ENCODE data around the gene EGFL6.
"Not testable (repeated sequence)": the region's sequence is repeated elsewhere in the genome, so short reads cannot be mapped to it uniquely, and the experiment has no call there.

EGFL6 gene

DNA sequence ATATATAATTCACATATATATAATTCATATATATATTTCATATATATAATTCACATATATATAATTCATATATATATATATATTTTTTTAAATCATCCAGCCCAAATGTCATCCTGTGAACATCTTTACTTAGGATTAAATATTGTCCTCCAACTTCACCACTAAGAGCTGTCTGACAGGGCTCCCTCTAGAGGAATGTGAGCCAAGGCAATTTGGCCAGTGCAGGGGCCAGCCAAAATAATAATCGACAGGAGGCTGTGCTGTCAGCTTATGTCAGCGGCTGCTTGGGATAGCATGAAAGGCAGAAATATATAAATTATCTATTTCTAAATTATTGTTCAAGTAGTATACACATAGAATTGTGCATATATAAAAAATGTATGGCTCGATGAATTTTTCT lies 29.5 kb downstream of the EGFL6 start:
- no peak for DNase-seq

DNA sequence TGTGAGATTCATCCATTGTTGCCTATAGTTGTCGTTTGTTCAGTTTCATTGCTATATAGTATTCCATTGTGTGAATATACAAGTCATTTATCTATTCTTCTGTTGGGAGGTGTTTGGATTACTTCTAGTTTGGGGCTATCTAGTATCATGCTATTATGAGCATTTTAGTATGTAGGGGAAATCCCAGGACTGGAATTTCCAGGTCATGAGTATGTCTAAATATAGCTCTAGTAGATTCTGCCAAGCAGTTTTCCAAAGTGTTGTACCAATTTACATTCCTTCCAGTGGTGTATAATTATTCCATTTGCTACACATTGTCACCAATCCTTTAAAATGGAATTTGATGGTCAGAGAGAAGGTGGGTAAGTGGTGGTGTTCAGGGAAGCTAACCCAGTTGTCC lies 30.1 kb downstream of the EGFL6 start:
- no peak for DNase-seq

DNA sequence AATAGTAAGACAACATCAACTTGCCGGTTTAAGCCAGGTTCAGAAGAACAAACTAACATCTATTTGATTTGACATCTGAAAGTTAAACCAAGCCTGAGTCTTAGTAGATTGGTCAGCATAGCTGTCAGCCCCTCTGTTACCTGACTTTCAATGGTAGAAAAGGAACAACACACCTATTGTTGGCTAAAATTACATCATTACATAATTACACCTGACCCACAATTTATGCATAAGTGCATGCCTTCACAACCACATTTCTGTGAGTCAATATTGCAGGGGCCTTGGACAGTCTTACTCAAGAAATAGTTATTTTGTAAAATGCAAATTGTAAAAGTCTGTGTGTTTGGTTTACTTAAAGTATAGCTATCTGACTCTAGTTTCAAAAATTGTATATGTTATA lies 36.2 kb downstream of the EGFL6 start:
- DNase-seq, result no peak

DNA sequence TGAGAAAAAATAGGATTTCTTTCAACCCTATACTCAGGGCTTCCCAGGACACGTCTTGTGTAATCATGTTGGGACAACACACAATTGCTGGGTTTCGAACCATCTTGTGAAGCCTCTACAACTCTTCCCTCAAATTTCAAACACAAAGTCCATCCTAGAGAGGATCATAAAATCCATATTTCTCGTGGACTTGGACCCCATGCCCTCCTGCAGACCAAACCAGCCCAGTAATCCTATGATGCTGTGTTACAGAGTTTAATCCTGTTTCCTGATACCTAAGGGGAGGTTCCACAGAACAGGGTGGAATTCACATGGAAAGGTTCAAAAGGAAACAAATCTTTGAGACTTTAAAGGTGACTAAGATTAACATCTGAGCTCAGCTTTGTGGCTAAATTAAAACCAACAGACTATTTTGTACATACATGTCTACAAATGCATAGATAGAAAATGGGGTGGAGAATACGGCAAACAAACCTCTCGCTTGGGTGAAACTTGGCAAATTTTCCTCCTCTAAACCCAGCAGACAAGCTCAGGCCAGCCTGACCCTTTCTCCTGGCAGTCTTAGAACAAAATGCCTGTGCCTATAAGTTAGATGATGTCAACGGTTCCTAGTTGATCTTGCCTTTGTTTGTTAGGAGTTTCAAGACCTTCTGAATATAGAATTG lies 38.1 kb downstream of the EGFL6 start:
- DNase-seq, result no peak

DNA sequence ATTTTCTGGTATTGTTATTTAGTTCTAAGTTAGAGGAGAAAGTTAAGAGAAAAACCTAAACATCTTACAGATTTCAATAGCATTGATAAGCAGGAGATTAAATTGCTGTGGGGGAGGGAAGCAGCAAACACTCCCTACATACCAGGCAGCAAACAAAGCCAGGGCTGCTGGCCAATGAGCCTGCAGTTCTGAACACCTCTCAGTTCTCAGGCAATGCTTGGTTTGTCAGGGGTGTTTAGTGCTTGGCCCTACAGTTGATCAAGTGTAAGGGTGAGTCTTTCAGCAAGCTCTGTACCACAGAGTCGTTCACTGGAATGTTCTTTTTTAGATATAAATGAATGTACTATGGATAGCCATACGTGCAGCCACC lies 38.6 kb downstream of the EGFL6 start:
- no peak for DNase-seq

DNA sequence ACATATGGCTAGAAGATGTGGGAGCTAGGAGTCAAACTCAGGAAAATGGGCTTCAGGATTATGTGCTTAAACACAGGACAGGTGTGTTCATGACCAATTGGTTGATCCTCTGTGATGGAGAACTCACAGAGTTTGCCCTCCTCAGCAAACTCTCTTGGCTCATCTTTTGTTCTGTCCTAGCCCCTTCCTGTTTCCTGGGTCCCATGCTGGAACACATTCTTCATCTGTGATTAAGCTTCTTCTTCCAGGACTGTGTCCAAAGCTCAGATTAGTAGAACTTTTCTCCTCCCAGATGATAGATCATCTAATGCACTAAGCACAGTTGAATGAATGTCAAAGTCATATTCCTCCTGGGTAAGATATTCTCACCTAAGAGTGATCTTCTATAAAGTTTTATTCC lies 44.8 kb downstream of the EGFL6 start:
- no peak for DNase-seq

DNA sequence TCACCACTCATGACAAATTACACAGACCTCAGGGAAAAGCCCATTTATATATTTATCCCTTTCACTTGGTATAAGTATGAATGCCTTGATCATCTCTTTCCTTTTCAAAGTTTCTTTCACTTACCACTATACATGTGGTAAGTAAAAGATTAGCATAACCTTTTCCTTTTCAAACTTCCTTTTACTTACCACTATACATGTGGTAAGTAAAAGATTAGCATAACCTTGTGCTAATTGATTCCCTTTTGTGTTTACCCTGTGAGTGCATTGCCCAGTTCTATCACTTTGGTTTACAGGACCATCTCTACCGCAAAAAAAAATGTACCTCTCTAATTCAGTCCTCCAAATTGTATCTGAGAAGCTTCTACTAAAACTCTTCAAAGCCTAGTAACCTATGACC lies 50.8 kb downstream of the EGFL6 start:
- DNase-seq, result no peak

DNA sequence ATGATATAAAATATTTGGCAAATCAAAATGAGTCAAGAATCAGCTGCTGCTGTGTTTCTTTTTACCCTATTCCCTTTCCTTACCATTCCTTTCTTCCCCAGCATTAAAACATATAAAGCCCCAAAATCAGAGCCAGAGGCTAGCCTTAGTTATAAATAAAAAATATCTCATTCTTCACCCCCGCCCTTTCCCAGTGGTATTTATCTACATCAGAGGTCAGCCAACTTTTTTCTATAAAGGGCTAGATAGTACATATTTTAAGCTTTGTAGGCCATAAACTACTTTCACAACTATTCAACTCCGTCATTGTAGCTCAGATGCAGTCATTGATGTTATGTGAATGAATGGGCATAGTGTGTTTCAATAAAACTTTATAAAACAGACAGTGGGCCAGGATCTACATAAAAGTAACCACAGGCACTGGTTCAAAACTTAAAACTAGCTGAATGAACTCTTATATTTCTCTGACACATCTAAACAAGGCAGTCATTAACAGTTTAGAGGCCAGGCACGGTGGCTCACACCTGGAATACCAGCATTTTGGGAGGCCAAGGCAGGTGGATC lies 53.1 kb downstream of the EGFL6 start:
- no peak for DNase-seq

DNA sequence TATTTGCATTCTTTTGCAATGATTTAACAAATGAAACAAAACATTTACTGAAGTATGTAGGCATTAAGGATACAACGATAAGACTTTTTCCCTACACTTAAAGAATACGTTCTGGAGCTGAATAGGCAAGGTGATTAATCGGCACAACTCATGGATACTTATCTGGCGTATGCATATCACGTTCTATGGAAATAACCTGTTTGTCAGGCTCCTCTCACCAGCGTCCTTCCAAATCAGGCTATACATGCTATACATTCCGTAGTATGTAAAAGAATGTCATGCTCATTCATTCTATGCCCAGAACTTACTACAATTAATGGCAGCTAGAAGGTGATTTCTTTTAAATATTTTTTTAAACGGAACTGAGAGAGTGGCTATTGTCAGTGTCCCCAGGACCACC lies 57.9 kb downstream of the EGFL6 start:
- no peak for DNase-seq

DNA sequence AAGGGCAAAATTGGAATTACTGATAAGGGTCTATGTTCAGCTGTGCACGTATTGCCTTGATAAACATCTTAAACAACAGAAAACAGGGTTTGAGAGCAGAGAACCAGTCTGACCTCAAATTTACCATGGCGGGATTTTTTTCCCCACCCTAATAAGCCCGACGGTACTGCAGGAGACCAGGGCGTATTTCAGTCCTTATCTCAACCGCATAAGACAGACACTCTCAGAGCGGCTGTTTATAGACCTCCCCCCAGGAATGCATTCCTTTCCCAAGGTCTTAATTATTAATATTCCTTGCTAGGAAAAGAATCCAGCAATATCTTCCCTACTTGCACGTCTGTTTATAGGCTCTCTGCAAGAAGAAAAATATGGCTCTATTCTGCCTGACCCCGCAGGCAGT lies 67.8 kb downstream of the EGFL6 start:
- DNase-seq, result not testable (repeated sequence)

DNA sequence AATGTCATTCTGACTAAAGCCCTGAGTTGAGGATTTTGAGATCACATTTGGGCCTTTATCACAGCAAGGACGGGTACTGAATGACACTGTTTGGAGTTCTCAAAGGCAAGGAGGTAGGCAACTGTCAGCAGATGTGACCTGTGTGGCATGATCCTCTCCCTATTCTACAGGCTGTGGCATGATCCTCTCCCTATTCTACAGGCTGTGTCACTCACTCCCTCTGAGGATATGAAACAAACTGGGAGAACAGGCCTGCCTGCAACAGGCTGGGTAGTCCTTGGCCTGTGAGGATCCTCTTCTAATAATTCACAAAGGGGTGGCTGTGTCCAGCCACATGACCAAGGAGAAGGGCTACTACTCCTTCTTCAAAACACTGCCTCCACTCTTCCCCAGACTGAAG lies 68.6 kb downstream of the EGFL6 start:
- DNase-seq, result no peak

DNA sequence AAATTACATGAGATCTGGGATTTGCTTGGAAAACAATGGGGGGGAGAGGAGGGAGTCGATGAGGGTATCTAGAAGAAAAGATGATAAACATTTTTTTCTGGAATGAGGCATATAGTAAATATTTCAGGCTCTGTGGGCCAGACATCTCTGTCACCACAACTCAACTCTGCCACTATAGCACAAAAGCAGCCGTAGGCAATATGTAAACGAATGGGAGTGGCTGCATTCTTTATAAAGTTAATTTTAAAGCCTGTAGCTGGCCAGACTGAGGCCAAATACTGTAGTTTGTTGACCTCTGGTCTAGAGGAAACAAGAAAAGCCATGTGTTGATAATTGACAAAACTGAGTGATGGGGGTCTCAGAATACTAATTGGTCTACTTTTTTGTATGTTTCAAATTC lies 69.4 kb downstream of the EGFL6 start:
- DNase-seq, result no peak

DNA sequence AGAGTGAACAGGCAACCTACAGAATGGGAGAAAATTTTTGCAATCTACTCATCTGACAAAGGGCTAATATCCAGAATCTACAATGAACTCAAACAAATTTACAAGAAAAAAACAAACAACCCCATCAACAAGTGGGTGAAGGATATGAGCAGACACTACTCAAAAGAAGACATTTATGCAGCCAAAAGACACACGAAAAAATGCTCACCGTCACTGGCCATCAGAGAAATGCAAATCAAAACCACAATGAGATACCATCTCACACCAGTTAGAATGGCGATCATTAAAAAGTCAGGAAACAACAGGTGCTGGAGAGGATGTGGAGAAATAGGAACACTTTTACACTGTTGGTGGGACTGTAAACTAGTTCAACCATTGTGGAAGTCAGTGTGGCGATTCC lies 72.3 kb downstream of the EGFL6 start:
- not testable (repeated sequence) for DNase-seq

DNA sequence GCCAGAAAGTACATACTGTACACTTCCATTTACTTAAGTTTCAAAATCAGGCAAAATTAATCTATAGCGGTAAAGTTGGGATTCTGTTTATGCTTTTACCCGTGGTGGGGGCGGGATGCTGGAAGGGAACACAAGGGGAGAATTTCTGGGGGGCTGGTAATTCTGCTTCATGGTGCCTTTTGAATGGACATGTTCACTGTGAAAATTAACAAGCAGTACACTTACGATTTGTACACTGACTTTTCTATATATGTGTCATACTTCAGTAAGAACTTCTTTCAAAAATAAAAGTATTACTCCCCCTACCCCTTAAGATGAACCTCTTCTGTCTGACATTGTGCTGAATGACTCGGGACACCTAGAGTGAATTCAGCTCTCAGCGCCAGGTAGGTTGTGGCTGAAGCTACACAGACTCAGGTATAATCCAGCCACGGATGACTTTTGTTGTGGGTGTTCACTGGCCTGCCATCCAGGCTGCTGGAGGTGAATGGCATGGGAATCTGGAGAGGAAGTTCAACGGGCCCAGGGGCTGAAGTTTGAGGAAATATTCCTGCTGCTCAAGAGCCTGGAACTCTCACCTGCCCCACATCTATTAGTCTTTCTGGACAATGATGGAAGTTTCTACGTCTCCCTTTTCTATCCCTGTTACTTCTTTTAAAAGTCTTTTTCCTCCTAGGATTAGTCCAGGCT lies 76.2 kb downstream of the EGFL6 start:
- no peak for DNase-seq

DNA sequence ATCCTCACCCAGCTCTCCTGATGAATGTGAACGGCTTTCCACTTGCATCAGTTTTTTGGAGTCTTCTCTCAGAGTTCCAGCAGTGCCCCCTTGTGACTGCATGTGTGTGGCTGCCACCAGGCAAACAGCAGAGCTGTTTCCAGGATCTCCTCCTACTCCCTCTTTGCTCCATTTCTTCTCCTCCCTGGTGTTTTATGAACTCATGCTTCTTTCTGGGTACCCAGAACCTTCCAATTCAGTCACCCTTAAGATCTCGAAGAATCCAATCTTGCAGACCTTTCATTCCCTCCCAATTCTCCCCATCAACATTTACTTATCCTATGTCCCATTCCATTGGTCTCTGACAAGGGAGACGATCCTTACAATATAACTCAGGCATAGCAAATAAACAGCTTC lies 76.8 kb downstream of the EGFL6 start:
- peak in 1 of 5 experiments; percentile 37 for DNase-seq

DNA sequence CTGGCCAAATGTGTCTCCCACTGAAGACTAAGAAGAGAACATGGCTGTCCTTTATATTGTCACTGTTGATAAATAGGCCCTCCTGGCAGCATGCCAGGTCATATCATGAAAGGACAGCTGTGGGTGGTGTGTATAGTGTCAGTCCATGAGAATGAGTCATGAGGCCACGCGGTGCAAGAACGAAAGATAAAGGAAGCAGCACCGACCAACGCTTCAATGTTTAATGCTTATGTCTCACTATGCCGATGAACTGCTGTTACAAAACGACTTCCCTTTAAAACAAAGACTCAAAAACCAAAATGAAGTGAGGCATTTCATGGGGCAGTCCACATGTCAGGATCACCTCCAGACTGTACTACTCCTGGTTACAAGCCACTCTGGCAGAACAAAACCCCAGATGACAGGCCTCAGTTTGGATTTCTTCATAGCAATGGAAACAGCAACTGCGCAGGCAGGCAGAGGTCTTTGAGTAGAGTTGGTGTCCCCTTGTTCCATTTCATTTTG lies 78.4 kb downstream of the EGFL6 start:
- peak in 4 of 5 experiments; percentile 36 to 79 (median 48) for DNase-seq

DNA sequence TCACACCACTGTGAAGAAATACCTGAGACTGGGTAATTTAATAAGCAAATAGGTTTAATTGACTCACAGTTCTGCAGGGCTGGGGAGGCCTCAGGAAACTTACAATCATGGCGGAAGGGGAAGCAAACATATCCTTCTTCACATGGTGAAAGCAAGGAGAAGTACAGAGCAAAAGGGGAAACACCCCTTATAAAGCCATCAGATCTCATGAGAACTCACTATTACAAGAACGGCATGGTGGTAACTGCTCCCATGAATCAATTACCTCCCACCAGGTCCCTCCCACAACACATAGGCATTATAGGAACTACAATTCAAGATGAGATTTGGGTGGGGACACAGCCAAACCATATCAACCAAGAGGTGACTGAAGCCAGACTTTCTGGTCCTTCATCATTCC lies 78.9 kb downstream of the EGFL6 start:
- DNase-seq, result not testable (repeated sequence)

DNA sequence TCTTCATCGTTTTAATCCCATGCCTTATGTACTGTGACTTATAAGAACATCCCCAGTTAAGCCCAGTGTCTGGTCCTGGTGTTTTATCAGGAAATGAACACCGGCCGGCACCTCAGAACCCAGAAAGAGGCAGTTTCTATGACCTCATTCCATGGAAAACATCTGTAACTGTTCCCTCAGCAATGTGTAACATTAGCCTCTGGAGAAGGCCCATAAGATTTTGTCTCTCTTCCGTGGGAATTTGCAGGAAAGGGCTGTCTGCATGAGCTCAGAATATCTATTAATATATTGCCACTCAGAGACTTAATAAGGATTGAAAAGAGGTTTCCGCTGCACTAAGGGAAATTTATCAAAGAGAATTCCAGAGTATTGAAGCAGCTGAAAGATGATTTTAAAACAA lies 80.4 kb downstream of the EGFL6 start:
- DNase-seq, result no peak

DNA sequence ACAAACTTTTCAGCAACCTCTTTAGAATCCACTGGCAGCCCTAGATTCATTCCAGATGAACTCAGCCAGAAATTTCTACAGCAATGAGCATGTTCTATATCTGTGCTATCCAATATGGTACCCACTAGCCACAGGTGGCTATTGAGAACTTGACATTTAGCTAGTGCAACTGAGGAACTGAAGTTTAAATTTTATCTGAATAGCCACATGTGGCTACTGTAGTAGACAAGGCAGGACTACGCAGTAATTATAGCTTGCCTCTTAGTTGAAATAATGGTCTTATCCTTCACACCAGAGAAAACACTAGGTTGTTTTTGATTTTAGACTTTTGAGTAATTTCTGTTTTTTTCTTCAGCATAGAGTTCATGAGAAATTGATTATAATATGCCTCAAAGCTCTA lies 80.9 kb downstream of the EGFL6 start:
- no peak for DNase-seq

DNA sequence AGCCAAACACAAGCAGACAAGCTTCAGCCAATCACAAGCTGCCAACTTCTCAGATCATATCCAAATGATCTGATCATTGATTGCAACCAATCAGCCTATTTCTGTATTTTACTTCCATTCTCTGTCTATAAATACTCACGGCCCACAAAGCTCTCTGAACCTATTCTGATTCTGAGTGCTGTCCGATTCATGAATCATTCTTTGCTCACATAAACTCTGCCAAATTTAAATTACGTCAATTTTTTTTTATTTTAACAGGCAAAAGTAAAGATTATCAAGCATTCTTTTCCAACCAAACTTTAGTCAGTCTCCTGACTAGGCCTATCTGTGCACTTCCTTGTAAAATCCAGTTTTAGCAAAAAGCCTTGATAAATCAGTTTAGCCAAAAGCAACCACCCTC lies 81.7 kb downstream of the EGFL6 start:
- DNase-seq, result no peak

DNA sequence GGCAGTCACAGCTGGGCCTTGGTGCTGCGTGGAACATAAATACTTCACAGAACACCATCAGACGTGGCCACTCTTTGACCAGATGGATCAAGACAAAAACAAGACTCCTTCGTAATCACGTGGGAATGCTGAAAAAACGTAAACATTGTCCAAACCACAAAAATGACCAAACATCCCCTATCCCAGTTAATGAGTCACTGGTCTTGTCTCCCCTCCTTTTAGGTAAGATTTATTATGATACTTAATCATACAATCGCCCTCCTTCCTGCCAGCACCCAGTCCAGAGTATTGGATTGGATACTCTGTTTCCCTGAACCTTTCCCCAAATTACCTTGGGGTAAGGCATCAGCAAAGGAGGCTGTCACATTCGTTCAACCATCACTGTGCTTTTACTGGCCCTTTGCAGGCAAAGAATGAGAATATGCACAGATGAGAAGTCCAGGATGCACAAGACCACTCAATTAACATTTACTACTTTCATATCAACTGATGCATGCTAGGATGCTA lies 82.9 kb downstream of the EGFL6 start:
- DNase-seq, result no peak

DNA sequence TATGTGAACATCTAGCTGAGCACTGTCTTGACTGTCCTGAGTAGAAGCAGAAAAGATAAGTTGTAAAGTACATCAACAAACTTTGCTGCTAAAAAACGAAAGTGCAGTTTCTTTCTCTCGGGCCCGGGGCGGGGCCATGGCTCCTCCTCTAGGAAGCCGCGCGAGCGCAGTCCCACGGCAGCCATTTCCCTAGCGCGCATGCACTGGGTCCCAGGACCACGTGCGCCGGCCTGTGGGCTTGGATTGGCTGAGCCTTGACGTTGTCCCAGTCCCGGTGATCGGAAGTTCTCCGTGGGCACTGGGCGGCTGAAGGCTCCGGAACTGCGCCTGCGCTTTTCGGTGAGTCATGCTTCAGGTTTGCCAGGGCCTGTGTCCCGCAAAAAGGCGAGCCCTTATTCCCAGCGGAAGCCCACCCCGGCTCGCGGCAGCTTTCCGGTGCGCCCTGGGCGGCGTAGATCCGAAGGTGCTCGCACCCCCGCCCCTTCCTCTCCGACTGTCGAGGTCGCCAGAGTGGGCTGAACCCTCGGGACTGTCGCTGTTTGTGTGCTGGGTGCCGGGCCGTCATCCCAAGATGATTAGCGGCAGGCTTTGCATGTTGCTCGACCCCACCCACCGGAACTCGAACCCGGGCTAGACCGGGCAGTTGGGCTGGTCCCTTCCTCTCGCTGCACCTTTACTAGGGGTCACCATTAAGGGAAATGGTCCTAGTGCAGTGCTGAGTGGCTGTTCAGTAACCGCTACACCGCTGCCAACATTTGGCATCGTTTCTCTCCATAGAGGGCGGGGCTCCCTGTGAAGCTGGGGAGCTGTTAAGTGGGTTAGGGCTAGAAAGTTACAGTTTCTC lies 83.7 kb downstream of the EGFL6 start, which contains the start of gene TCEANC:
TCEANC (plus strand) TSS at position 292 of the 844 bp plus-strand sequence. CDS start 9,368 bp downstream, outside the sequence.
- peak; percentile 79 to 97 (median 89) for DNase-seq

DNA sequence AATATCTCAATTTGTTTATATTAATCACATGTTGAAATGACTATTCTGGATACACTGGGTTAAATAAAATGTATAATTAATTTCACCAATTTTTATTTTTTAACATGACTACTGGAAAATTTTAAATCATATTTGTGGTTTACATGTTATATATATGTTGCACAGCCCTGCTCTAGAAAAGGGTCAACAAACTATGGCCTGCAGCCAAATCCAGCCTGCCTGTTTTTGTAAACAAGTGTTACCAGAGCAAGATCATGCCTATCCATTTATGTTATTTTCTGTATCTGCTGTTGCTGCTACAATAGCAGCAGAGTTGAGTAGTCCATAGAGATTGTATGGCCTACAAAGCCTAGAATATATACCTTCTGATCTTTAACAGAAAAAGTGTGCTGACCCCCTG lies 84.7 kb downstream of the EGFL6 start:
- DNase-seq, result no peak
